Naive B cell (primary cell): ENCODE measurements around the gene MOSPD3. TPM values are rescaled to one million over a fixed set of nuclear protein-coding genes. Genes with fewer than 3 reads are reported as not detected.

Experiments used
- ATAC-seq, 2 donors: fragments of 150-1000 bp; cut with Tn5 transposase; 2 replicates each; pipeline ENCODE4 v1.10.0; 2021; ENCODE audit warnings: low read depth in 2 of 2, mild to moderate bottlenecking in 2 of 2, moderate library complexity in 2 of 2
- DNase-seq: peaks from one replicate; pipeline ENCODE4 v3.0.0; 2022
- H3K27ac Mint-ChIP-seq, 6 donors: one replicate each; pipeline ENCODE4 v1.8.0; 2020 to 2022; ENCODE audit warnings: mild to moderate bottlenecking in 6 of 6, mixed read lengths in 6 of 6, moderate library complexity in 5 of 6, inconsistent platforms in 2 of 6
- H3K27me3 Mint-ChIP-seq, 3 donors: one replicate each; pipeline ENCODE4 v1.8.0; 2021 to 2022; ENCODE audit warnings: mixed read lengths in 3 of 3, mild to moderate bottlenecking in 1 of 3
- H3K36me3 Mint-ChIP-seq, 2 donors: one replicate each; pipeline ENCODE4 v1.8.0; 2020 to 2022; ENCODE audit warnings: mixed read lengths in 2 of 2, inconsistent platforms in 1 of 2, mild to moderate bottlenecking in 1 of 2
- H3K4me1 Mint-ChIP-seq, 3 donors: one replicate each; pipeline ENCODE4 v1.8.0; 2020 to 2022; ENCODE audit warnings: mixed read lengths in 3 of 3, inconsistent platforms in 1 of 3, mild to moderate bottlenecking in 1 of 3, moderate library complexity in 1 of 3
- H3K4me3 Mint-ChIP-seq, 8 donors: one replicate each; pipeline ENCODE4 v1.8.0; 2020 to 2022; ENCODE audit warnings: mild to moderate bottlenecking in 8 of 8, mixed read lengths in 8 of 8, moderate library complexity in 8 of 8, inconsistent platforms in 2 of 8
- H3K9me3 Mint-ChIP-seq, 7 donors: one replicate each; pipeline ENCODE4 v1.8.0; 2020 to 2022; ENCODE audit warnings: mixed read lengths in 7 of 7, mild to moderate bottlenecking in 5 of 7, inconsistent platforms in 2 of 7, moderate library complexity in 1 of 7
- polyA plus RNA-seq, 6 donors: library from polyadenylated mRNA; unstranded; fragments of 300-500 nt; fragmentation: Illumina TruSeq; gene quantifications; one replicate each; pipeline ENCODE4 v1.2.3, GENCODE V29; 2021; ENCODE audit warnings: low read depth in 6 of 6

The MOSPD3 gene
- polyA plus RNA-seq, 6 donors from 2014 or later = 7.7 to 18.2 (median 13.1) TPM

DNA sequence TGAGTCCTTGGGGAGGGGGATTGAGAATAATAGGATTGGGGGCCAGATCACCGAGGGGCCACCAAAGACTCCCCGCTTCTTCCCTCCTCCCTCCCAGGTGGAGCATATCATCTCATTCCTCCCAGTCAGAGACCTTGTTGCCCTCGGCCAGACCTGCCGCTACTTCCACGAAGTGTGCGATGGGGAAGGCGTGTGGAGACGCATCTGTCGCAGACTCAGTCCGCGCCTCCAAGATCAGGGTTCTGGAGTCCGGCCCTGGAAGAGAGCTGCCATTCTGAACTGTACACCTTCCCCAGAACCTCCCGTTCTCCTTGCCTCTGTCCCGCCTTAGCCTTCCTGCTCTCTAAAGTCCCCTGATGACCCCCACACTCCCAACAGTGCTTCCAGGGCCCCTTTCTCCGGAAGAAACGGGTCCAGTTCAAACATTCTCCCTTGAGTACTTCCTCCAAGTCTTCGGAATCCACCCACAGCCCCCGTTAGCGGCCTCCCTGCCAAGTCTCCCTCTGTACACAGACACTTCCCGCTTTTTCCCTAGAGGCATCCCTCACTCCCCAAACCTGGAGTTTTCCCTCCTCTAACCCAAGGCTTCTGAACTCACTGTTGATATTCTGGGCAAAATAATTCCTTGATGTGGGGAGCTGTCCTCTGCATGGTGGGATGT lies 22.1 kb upstream of the MOSPD3 start:
- Mint-ChIP-seq H3K4me3 (peak overlapping the region in 1 of 8 donors; percentile 24), H3K36me3 (no peaks in the 10 kb centered on the region), H3K4me1 (peaks cover 8 to 14% (median 14%) of the 10 kb centered on the region in 3 donors), H3K27ac (no peak overlapping the region), H3K27me3 (peaks cover 11 to 48% (median 16%) of the 10 kb centered on the region in 3 donors), H3K9me3 (no peaks in the 10 kb centered on the region)
- no peak for ATAC-seq
- no peak for DNase-seq

DNA sequence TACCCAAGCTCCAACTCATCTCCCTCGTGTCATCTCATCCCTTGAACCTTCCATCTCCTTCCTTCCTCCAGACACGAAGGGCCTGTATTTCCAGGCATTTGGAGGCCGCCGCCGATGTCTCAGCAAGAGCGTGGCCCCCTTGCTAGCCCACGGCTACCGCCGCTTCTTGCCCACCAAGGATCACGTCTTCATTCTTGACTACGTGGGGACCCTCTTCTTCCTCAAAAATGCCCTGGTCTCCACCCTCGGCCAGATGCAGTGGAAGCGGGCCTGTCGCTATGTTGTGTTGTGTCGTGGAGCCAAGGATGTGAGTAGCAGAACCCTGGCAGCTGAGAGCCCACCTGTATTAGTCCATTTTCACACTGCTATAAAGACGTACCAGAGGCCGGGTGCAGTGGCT lies 20.7 kb upstream of the MOSPD3 start:
- Mint-ChIP-seq H3K27ac (no peak overlapping the region), H3K27me3 (peaks cover 11 to 50% (median 16%) of the 10 kb centered on the region in 3 donors), H3K9me3 (no peaks in the 10 kb centered on the region), H3K4me1 (peaks cover under 1 to 11% (median 8%) of the 10 kb centered on the region in 3 donors), H3K4me3 (no peak overlapping the region), H3K36me3 (no peaks in the 10 kb centered on the region)
- no peak for ATAC-seq
- DNase-seq = no peak

GRCh38 chr7:100595188-100595587 lies 17.2 kb upstream of the MOSPD3 start:
- H3K27me3 Mint-ChIP-seq = peaks cover 8 to 47% (median 14%) of the 10 kb centered on the region in 3 donors
- H3K9me3 Mint-ChIP-seq = no peaks in the 10 kb centered on the region
- H3K4me3 Mint-ChIP-seq = no peak overlapping the region
- peaks cover 0 to 2% (median 0%) of the 10 kb centered on the region in 3 donors for H3K4me1 Mint-ChIP-seq
- ATAC-seq (no peak), DNase-seq (no peak)
- H3K27ac Mint-ChIP-seq = peak overlapping the region in 1 of 6 donors; percentile 5
- H3K36me3 Mint-ChIP-seq = no peaks in the 10 kb centered on the region

GRCh38 chr7:100598425-100598824 lies 13.9 kb upstream of the MOSPD3 start:
- no peak for DNase-seq
- Mint-ChIP-seq H3K27ac (peak overlapping the region in 1 of 6 donors; percentile 58), H3K4me1 (peaks cover 0 to 2% (median 0%) of the 10 kb centered on the region in 3 donors), H3K9me3 (no peaks in the 10 kb centered on the region), H3K27me3 (peaks cover 0 to 32% (median 0%) of the 10 kb centered on the region in 3 donors), H3K4me3 (peak overlapping the region in 2 of 8 donors; percentile 7 to 12), H3K36me3 (no peaks in the 10 kb centered on the region)
- ATAC-seq = no peak

- Mint-ChIP-seq H3K4me1 (peaks cover 4 to 12% (median 12%) of the 10 kb centered on the region in 3 donors), H3K36me3 (no peaks in the 10 kb centered on the region), H3K27ac (no peak overlapping the region), H3K9me3 (no peaks in the 10 kb centered on the region), H3K27me3 (peaks cover 0 to 19% (median 0%) of the 10 kb centered on the region in 3 donors), H3K4me3 (peak overlapping the region in 1 of 8 donors; percentile 51)
- ATAC-seq (no peak), DNase-seq (no peak)
These were observed 12.2 kb upstream of the MOSPD3 start for GRCh38 chr7:100599911-100600729.

GRCh38 chr7:100600730-100601038 lies 11.7 kb upstream of the MOSPD3 start:
- H3K4me1 Mint-ChIP-seq = peaks cover 10 to 18% (median 17%) of the 10 kb centered on the region in 3 donors

GRCh38 chr7:100602889-100603725 lies 9.2 kb upstream of the MOSPD3 start:
- DNase-seq = no peak
- Mint-ChIP-seq H3K4me3 (peak overlapping the region; percentile 53 to 93 (median 82)), H3K36me3 (no peaks in the 10 kb centered on the region), H3K4me1 (peaks cover 17 to 23% (median 21%) of the 10 kb centered on the region in 3 donors), H3K27ac (peak overlapping the region in 1 of 6 donors; percentile 67), H3K9me3 (no peaks in the 10 kb centered on the region), H3K27me3 (peaks cover 0 to 15% (median 0%) of the 10 kb centered on the region in 3 donors)
- ATAC-seq = no peak

More at GRCh38 chr7:100600730-100601038, 11.7 kb upstream of the MOSPD3 start:
- no peaks in the 10 kb centered on the region for H3K36me3 Mint-ChIP-seq
- peaks cover 0 to 16% (median 0%) of the 10 kb centered on the region in 3 donors for H3K27me3 Mint-ChIP-seq
- ATAC-seq (no peak), DNase-seq (no peak)
- no peaks in the 10 kb centered on the region for H3K9me3 Mint-ChIP-seq
- H3K4me3 Mint-ChIP-seq = no peak overlapping the region
- no peak overlapping the region for H3K27ac Mint-ChIP-seq

GRCh38 chr7:100603726-100604027 lies 8.7 kb upstream of the MOSPD3 start:
- Mint-ChIP-seq H3K4me1 (peaks cover 17 to 23% (median 21%) of the 10 kb centered on the region in 3 donors), H3K36me3 (no peaks in the 10 kb centered on the region), H3K4me3 (peak overlapping the region; percentile 66 to 93 (median 86)), H3K27me3 (peaks cover 0 to 10% (median 0%) of the 10 kb centered on the region in 3 donors), H3K27ac (peak overlapping the region in 3 of 6 donors; percentile 24 to 67 (median 47)), H3K9me3 (no peaks in the 10 kb centered on the region)
- DNase-seq = no peak
- peak in 1 of 2 donors; percentile 1 for ATAC-seq

DNA sequence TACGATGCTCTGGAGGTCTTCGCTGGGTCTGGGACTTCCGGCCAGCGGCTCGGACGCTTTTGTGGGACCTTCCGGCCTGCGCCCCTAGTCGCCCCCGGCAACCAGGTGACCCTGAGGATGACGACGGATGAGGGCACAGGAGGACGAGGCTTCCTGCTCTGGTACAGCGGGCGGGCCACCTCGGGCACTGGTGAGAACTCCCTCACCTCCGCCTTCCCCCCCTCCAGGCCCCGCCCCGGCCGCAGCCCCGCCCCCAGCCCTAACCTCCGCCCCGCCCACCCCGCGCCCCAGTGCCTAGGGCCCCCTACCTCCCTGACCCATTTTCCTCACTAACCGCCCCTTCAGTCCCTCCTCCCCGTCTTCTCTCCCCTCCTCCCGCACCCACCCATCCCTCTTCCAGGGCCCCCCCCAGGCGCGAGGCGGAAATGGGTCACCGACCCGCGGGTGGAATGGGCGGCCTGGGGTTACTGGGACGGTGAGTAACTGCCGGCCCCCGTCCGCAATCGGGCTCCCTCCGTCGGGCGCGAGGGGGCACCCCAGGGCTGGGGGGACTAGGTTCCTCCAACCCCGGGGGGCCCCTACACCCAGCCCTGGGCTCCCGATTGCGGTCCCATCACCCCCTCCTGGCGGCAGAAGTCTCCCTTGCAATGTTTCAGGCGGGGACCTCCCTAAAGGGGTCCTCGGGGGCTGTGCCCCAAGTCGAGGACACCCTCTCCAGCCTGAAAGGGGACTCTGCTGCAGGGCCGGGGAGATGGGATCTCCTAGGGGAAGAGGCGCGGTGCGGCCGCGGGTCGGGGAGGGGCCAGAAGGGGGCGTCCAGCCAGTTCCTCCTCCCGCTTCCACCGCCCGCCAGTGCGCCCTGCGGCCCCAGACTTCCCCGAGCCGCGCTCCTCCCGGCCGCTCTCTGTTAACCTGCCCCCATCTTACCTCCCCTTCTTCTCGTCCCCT lies 8.0 kb upstream of the MOSPD3 start:
- Mint-ChIP-seq H3K4me1 (peaks cover 17 to 23% (median 21%) of the 10 kb centered on the region in 3 donors), H3K9me3 (no peaks in the 10 kb centered on the region), H3K27me3 (peaks cover 0 to 10% (median 0%) of the 10 kb centered on the region in 3 donors), H3K27ac (peak overlapping the region in 3 of 6 donors; percentile 24 to 67 (median 47)), H3K36me3 (no peaks in the 10 kb centered on the region), H3K4me3 (peak overlapping the region; percentile 66 to 93 (median 90))
- peak; percentile 71 for DNase-seq
- ATAC-seq = peak; percentile 72 to 76

DNA sequence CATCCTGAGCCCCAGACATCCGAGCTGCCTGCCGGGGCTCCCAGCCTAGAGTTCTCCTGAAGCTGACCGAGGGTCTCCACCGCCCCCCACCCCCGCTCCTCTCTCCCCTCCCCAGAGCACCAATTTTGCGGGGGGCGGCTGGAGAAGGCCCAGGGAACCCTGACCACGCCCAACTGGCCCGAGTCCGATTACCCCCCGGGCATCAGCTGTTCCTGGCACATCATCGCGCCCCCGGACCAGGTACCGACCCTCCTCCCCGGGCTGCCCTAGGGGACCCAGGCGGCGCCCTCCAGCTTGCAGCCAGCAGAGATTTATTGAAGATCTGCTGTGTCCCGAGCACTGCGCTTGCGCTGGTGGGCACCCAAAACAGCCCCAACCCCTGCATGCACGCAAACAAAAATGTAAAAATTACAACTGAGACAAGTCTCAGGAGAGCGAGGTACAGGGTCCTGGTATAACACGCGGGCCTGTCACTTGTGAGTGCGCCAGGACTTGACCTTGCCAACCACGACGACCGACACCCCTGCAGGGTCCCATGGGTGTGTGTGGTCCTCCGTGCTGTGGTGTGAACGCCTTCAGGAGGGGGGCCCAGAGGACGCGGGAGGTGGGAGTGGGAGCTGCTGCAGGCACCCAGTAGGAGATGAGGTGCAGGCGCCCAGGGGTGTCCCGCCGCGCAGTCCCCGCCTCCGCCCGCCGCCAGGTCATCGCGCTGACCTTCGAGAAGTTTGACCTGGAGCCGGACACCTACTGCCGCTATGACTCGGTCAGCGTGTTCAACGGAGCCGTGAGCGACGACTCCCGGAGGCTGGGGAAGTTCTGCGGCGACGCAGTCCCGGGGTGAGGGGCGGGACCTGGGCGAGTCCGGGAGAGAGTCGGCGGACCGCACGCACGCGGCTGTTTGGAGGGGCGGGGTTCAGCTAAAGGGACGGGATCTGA lies 7.1 kb upstream of the MOSPD3 start:
- ATAC-seq = peak; percentile 28 to 29
- DNase-seq = peak; percentile 23
- Mint-ChIP-seq H3K9me3 (no peaks in the 10 kb centered on the region), H3K27ac (peak overlapping the region in 2 of 6 donors; percentile 41 to 76), H3K36me3 (no peaks in the 10 kb centered on the region), H3K27me3 (peaks cover 0 to 9% (median 0%) of the 10 kb centered on the region in 3 donors), H3K4me1 (peaks cover 17 to 23% (median 21%) of the 10 kb centered on the region in 3 donors), H3K4me3 (peak overlapping the region; percentile 66 to 93 (median 90))

DNA sequence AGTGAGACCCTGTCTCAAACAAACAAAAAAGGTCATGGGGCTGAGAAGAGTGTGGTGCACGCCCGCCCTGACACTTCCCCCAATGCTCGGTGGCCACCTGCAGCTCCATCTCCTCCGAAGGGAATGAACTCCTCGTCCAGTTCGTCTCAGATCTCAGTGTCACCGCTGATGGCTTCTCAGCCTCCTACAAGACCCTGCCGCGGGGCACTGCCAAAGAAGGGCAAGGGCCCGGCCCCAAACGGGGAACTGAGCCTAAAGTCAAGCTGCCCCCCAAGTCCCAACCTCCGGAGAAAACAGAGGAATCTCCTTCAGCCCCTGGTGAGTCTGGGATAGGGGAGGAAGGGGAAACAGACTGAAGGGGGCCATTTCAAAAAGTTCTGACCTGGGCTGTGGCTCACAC lies 6.0 kb upstream of the MOSPD3 start:
- no peak for ATAC-seq
- Mint-ChIP-seq H3K9me3 (no peaks in the 10 kb centered on the region), H3K27me3 (peaks cover 0 to 4% (median 0%) of the 10 kb centered on the region in 3 donors), H3K36me3 (no peaks in the 10 kb centered on the region), H3K4me3 (peak overlapping the region; percentile 42 to 93 (median 90)), H3K4me1 (peaks cover 20 to 25% (median 23%) of the 10 kb centered on the region in 3 donors), H3K27ac (no peak overlapping the region)
- no peak for DNase-seq
